Skeletal muscle satellite cell (primary cell): ENCODE measurements around the gene RHEBL1.

Experiments
- H3K27me3 ChIP-seq: 2 replicates; pipeline ENCODE4 v1.7.0; 2013; ENCODE audit warnings: low read length; ENCODE audit not compliant: control insufficient read depth, insufficient read depth
- H3K36me3 ChIP-seq: 2 replicates; pipeline ENCODE4 v1.7.0; 2013; ENCODE audit warnings: mild to moderate bottlenecking, control low read depth, low read length; ENCODE audit not compliant: insufficient read depth
- H3K4me1 ChIP-seq: 2 replicates; pipeline ENCODE4 v1.7.0; 2013; ENCODE audit warnings: low read length; ENCODE audit not compliant: control insufficient read depth, insufficient read depth
- H3K4me2 ChIP-seq: 2 replicates; pipeline ENCODE4 v1.7.0; 2013; ENCODE audit warnings: mild to moderate bottlenecking, low read length
- H3K4me3 ChIP-seq: 2 replicates; pipeline ENCODE4 v1.7.0; 2013; ENCODE audit warnings: low read length
- H3K9ac ChIP-seq: 2 replicates; pipeline ENCODE4 v1.7.0; 2013; ENCODE audit warnings: mild to moderate bottlenecking, low read depth, low read length, moderate library complexity
- H3K9me3 ChIP-seq: replicated peaks from 2 replicates; pipeline ENCODE4 v1.7.0; 2013; ENCODE audit warnings: mild to moderate bottlenecking, control low read depth, low read length

Gene RHEBL1

DNA sequence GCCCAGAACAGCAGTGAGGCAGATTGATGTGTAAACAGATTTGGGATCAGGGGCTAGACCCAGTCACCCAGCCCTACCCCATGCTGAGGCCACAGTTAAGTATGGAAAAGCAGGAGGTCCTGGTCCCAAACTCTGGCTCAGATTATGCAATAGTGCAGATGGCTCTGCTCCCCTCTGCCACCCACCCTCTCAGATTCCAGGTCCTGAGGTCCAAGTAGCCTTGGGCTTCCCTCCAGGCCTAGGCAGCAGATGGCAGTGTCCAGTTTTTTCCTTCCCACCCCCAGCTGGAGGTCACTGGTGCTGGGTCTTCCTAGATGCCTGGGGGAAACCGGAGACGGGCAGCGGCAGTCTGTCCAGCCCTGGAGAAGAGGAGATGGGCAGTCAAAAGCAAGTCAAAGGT, 27.6 kb upstream of the RHEBL1 start:
- Histone ChIP-seq H3K27me3 (peaks cover 28% of the 10 kb centered on the region), H3K9me3 (no peaks in the 10 kb centered on the region), H3K4me3 (no peak overlapping the region), H3K36me3 (peaks cover 42% of the 10 kb centered on the region), H3K4me2 (no peak overlapping the region), H3K9ac (no peak overlapping the region), H3K4me1 (peaks cover 16% of the 10 kb centered on the region)

DNA sequence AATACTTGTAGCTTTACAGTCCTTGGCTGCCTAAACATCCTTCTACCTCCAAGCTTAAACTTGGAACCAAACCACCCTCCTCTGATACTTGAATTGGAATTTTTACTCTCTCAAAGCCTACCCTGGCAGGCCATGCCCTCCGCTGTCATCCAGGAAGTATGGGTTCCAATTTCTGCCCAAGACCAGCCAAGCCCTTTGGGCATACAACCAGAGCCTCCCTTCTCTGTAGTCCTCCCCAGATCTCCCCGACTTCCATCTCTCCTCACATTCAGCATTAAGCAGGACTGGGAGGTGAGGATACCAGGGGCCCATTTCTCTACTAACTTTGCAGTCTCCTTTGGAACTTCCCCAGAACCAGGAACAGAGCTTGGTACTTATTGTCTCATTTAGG, 25.2 kb upstream of the RHEBL1 start:
- peaks cover 24% of the 10 kb centered on the region for H3K4me1 ChIP-seq
- peaks cover 32% of the 10 kb centered on the region for H3K27me3 ChIP-seq
- H3K36me3 ChIP-seq: peaks cover 18% of the 10 kb centered on the region
- no peaks in the 10 kb centered on the region for H3K9me3 ChIP-seq
- H3K9ac ChIP-seq: no peak overlapping the region
- peak overlapping the region; percentile 66 for H3K4me2 ChIP-seq
- H3K4me3 ChIP-seq: no peak overlapping the region

DNA sequence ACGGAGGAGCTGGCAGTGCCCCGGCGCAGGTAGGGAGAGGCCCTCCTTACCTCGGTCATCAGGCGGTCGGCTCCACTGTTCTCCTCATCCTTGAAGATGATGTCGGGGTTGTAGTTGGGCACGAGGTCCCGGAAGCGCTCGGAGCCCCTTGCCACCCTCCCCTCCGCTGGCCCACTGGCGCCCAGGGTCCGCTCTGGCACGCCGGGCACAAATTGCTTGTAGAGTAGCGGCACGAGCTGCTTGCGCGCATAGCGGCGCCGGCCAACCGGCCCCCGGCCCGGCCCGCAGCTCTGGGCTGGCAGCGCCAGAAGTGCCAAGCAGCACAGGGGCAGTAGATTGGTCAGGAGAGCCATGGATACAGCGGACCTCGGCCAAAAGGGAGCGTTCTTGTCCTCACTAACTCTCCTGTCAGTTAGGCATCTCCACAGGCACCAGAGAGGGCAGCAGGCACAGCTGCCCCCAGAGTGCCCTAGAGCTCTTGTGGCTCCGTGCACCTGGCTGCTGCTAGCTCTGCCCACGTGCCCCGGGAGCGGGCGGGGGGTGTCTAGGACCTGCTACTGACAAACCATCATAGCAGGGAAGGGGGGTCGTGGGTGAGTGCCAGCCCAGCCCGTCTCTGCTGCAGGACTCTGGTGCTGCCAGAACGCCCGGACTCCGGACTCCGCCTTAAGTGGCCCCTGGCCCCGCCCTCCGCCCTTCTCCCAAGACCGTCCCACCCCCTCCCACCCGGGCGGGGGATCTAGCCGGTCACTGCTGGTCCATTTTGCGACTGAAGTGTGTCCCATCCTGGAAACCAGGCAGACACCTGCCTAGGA, 24.6 kb upstream of the RHEBL1 start, which contains the start of gene DHH:
Gene DHH (minus strand): TSS at position 642 of the 815 bp plus-strand sequence. CDS start 289 bp downstream, at position 353.
- H3K36me3 ChIP-seq: peaks cover 16% of the 10 kb centered on the region
- H3K4me3 ChIP-seq: peak within 1 kb of the TSS; percentile 46
- H3K4me1 ChIP-seq: peaks cover 27% of the 10 kb centered on the region
- H3K27me3 ChIP-seq: peaks cover 32% of the 10 kb centered on the region
- no peak within 1 kb of the TSS for H3K9ac ChIP-seq
- H3K9me3 ChIP-seq: no peaks in the 10 kb centered on the region
- peak within 1 kb of the TSS; percentile 66 for H3K4me2 ChIP-seq

DNA sequence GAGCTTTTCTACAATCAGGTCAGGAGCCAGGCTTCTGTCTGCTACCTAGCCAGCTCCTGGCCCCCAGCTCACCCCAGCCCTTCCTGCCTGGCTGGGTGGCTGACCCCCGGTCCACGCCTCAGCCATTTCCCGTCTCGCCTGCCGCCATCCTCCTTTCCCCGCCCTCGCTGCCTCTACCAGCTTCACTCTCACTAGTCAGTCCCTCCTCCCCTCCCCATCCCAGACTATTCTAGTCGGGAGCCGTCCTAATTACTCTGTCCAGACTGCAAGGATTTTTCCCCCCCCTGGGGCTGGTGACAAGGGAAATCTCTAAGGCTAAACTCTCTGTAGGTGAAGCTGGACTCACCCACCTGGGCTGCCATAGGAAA, 24.0 kb upstream of the RHEBL1 start:
- Histone ChIP-seq H3K9me3 (no peaks in the 10 kb centered on the region), H3K4me3 (peak overlapping the region; percentile 46), H3K4me2 (peak overlapping the region; percentile 66), H3K27me3 (peaks cover 38% of the 10 kb centered on the region), H3K4me1 (peaks cover 27% of the 10 kb centered on the region), H3K36me3 (peaks cover 13% of the 10 kb centered on the region), H3K9ac (no peak overlapping the region)

DNA sequence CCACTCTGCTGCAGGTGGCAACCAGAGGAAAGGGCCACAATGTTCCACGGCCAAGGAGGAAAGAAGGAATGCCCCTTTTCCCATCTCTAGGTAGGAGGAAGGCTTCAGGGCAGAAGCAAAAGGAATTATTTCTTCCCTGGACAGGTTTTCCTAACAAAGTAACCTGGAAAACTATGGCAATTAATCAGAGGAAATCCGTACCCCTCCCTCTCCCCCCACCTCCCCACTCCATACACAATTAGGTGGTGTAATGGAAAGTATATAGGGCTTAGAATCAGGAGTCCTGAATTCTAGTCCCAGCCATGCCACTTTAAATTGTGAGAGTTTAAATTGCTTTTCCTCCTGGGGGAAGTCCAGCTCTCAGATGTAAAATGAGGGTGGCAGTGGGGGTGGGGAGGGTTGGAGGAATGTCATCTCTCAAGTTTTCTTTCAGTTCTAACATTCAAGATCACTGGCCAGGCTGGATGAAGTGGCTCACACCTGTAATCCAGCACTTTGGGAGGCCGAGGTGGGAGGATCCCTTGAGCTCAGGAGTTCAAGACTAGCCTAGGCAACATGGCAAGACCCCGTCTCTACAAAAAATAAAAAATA, 23.1 kb upstream of the RHEBL1 start:
- H3K27me3 ChIP-seq: peaks cover 42% of the 10 kb centered on the region
- no peak overlapping the region for H3K4me2 ChIP-seq
- H3K4me1 ChIP-seq: peaks cover 33% of the 10 kb centered on the region
- no peaks in the 10 kb centered on the region for H3K9me3 ChIP-seq
- peaks cover 13% of the 10 kb centered on the region for H3K36me3 ChIP-seq
- H3K4me3 ChIP-seq: no peak overlapping the region
- H3K9ac ChIP-seq: no peak overlapping the region

DNA sequence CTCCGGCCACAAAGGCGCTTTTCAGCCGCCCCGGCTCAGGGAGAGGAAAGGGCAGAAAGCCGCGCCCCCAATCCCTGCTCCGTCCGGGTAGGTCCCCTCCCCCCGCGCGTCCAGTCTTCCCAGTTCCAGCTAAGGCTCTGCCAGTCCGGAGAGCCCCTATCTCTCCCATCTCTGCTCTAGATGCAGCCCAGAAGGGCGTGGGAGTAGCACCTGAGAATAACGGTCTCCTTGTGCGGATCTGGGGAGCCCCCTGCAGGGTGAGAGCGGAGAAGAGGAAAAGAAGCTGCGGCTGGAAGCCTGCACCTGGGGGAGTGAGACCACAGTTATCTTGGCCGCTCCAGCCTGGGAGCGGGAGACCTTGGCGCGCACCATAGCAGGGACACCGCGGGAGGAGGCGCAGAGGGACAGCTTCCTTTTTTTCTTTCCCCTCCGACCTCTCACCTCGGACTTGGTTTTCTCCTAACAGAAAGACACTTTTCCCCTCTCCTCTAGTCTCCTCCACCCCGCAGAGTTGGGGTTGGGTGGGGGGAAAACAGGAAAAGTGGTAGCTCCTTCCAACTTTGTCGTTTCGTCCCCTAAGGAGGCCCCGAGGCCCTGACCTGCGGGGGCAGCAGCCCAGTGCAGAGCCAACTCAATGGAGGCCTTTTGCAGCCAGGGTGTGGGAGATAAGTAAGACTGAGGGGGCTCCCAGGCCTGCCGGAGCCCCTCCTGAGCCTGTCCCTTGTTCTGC, 22.5 kb upstream of the RHEBL1 start:
- H3K4me1 ChIP-seq: peaks cover 34% of the 10 kb centered on the region
- H3K4me2 ChIP-seq: peak overlapping the region; percentile 68
- H3K9ac ChIP-seq: no peak overlapping the region
- H3K36me3 ChIP-seq: peaks cover 6% of the 10 kb centered on the region
- no peaks in the 10 kb centered on the region for H3K9me3 ChIP-seq
- peaks cover 42% of the 10 kb centered on the region for H3K27me3 ChIP-seq
- H3K4me3 ChIP-seq: peak overlapping the region; percentile 35

DNA sequence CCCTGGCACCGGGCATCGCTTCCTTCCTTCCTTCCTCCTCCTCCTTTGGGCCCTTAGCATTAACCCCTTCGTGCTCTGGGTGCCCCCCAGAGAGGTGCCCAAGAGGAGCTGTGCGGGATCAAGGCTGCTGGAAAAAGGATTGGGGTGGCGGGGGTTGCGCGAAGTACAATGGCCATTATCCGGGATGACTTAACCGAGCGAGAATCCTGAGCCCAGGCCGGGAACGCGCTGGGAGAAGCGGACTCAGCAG, 22.0 kb upstream of the RHEBL1 start:
- H3K9ac ChIP-seq: no peak overlapping the region

DNA sequence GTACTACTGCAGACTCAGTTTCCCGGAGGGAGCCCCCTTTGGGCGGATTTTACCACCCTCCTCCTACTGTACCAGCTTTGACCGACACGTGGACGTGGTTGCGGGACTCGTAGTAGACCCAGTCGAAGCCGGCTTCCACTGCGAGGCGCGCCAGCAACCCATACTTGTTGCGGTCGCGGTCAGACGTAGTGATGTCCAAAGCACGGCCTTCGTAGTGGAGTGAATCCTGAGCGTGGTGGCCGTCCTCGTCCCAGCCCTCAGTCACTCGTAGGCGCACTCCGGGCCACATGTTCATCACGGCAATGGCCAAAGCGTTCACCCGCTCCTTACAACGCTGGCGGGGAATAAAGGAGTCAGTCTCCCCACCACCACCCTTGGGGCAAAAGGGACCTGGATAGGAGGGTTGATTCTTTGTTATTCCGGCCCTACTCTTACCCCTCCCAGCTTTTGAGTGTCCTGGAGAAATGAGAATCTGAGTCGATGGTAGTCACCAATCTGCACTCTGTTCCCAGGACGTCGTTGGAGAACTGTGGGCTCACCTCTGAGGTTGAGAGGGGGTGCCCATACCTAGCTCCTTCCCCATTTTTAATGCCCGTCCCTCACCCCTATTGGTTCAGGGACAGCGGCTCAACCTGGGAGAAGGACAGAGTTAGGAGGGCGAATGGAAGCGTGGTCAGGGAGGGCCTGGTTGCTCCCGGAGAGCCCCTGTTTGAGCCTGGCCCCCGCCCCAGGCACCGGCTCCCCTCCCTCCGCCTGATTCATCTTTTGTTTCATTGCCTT, 21.5 kb upstream of the RHEBL1 start:
- H3K27me3 ChIP-seq: peaks cover 42% of the 10 kb centered on the region

More for the DNA sequence above, 22.0 kb upstream of the RHEBL1 start:
- no peaks in the 10 kb centered on the region for H3K9me3 ChIP-seq
- H3K4me3 ChIP-seq: no peak overlapping the region
- H3K27me3 ChIP-seq: peaks cover 42% of the 10 kb centered on the region
- peaks cover 34% of the 10 kb centered on the region for H3K4me1 ChIP-seq
- peaks cover 2% of the 10 kb centered on the region for H3K36me3 ChIP-seq
- H3K4me2 ChIP-seq: peak overlapping the region; percentile 68

DNA sequence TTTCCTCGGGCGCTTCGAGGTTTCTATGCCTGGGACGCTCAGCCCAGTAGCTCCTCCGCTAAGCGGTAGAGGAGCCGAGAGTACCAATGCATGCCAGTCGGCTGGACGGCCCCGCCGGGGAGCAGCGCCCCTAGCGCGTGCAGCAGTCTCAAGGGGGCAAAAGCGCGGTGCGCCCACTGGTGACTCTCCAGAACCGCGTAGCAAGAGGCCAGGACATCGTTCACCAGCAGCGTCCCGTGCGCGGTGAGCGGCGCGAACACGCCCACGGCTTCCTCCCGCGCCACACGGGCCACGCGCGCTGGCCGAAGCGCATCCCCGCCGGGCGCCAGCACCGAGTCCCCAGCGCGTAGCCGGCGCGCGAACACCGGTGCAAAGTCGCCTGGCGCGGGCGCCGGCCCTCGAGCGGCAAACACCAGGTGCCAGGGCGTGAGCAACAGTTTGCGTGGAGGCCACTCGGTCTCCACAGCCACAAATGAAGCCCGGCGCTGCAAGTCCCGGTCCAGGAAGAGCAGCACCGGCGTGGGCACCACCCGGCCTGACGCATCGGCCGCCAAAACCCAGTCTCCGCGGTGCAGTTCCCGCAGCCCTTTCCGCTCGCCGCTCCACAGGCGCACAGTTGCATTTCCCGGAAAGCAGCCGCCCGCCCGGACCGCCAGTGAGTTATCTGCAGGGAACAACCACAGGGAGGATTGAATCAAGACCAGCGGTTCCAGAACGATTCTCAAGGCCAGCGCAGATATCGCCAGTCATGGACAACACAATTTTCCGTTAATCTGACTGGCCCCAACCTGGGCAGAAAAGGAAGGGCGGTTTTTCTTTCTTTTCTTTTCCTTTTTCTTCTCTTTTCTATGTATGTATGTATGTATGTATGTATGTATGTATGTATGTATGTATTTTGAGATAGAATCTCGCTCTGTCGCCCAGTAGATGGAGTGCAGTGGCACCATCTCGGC, 20.3 kb upstream of the RHEBL1 start:
- H3K36me3 ChIP-seq: no peaks in the 10 kb centered on the region
- H3K4me2 ChIP-seq: peak overlapping the region; percentile 89
- H3K4me3 ChIP-seq: peak overlapping the region; percentile 66
- H3K4me1 ChIP-seq: peaks cover 33% of the 10 kb centered on the region
- no peak overlapping the region for H3K9ac ChIP-seq
- peaks cover 39% of the 10 kb centered on the region for H3K27me3 ChIP-seq
- H3K9me3 ChIP-seq: no peaks in the 10 kb centered on the region

More for the DNA sequence above, 21.5 kb upstream of the RHEBL1 start:
- H3K36me3 ChIP-seq: no peaks in the 10 kb centered on the region
- peaks cover 34% of the 10 kb centered on the region for H3K4me1 ChIP-seq
- no peak overlapping the region for H3K4me3 ChIP-seq
- no peak overlapping the region for H3K9ac ChIP-seq
- no peaks in the 10 kb centered on the region for H3K9me3 ChIP-seq
- no peak overlapping the region for H3K4me2 ChIP-seq

DNA sequence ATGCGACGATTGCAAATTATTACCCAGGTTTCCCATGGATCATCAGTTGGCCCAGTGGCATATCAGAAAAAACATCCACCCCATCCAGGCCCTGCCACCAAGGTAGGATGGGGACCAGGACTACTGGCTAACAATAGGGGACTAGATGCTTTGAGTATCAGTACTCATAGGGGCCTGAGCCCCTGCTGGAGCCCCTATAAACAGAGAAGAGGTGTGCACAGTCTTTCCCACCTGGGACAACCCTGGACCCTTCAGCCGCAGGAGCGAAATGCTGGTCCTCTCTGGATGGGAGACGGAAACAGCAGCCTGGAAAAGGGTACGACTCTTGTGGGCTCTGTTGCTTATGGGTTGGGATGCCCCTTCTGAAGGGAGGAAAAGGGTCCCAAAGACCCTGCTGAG, 19.2 kb upstream of the RHEBL1 start:
- Histone ChIP-seq H3K4me3 (no peak overlapping the region), H3K4me2 (no peak overlapping the region), H3K9me3 (no peaks in the 10 kb centered on the region), H3K27me3 (peaks cover 29% of the 10 kb centered on the region), H3K9ac (no peak overlapping the region), H3K4me1 (peaks cover 21% of the 10 kb centered on the region), H3K36me3 (no peaks in the 10 kb centered on the region)
